RKO (cell line): ENCODE measurements around the gene MSTN.

Source experiments
- DNase-seq: peaks from one replicate; pipeline ENCODE4 v3.0.0-alpha.2; 2016; ENCODE audit warnings: low spot score

The MSTN gene

GRCh38 chr2:190062601-190063000 is at the start of gene MSTN:
MSTN (minus strand) TSS chr2:190062729; CDS start chr2:190062596, 133 bp downstream.
- no peak for DNase-seq

- no peak for DNase-seq
Measured at GRCh38 chr2:190111166-190111565, 48.6 kb upstream of the MSTN start.

DNA sequence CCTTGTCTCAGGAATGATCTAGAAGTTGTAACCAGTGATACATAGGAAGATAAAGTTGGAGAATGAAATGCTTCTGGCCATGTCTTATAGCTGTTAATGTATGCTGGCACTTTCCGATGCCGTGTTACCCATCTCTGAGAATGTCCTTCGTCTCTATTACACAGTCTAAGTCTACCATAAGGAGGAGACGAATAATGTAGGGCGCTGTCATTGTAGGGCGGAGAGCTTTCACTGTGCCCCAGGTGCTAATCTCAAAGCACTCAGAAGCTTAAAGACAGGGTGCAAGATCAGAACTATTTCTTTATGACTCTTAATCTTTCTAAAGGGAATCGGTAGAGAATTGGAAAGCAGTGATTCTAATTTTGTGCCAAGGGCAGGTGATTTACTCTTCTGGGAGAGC is 48.2 kb upstream of the MSTN start:
- no peak for DNase-seq

DNA sequence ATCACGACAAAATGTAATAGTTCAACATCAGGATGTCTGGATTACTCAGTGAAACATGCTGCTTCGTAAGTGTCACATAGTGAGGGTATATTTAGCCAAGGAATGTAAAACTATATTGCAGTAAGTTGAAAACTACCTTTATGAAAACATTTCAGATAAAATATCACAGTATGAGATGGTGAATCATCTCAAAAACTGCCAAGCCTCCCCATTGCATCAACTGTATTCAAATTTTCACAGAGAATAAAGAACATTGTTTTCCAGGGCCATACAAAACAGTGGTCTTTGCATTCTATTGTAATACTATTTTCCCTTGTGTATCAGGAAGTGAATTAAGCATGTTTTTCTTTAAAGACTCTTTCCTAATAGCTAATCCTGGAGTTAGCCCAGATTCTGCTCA is 47.6 kb upstream of the MSTN start:
- no peak for DNase-seq

DNA sequence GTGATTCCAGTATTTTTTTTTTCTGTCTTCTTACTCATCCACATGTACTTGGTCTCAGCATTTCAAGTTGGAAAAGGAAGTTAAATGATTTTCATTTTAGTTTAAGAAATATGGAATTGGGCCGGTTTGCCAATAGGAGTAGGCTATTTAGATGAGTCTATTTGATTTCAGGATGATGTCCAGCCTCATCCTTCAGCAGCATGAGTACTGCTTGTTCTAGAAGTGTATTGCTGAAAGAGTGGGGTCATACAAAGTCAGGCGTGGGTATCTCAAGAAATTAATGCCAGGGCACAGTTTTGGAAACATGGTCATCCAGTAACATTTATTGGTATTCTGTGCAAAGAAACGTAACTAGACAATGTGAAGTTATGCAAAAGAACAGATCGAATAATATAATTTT is 44.9 kb upstream of the MSTN start:
- no peak for DNase-seq

GRCh38 chr2:190106783-190107182 is 44.3 kb upstream of the MSTN start:
- DNase-seq: no peak

- DNase-seq: no peak
Measured at GRCh38 chr2:190105554-190105953, 43.0 kb upstream of the MSTN start.

GRCh38 chr2:190103144-190103543 is 40.6 kb upstream of the MSTN start:
- DNase-seq: no peak

DNA sequence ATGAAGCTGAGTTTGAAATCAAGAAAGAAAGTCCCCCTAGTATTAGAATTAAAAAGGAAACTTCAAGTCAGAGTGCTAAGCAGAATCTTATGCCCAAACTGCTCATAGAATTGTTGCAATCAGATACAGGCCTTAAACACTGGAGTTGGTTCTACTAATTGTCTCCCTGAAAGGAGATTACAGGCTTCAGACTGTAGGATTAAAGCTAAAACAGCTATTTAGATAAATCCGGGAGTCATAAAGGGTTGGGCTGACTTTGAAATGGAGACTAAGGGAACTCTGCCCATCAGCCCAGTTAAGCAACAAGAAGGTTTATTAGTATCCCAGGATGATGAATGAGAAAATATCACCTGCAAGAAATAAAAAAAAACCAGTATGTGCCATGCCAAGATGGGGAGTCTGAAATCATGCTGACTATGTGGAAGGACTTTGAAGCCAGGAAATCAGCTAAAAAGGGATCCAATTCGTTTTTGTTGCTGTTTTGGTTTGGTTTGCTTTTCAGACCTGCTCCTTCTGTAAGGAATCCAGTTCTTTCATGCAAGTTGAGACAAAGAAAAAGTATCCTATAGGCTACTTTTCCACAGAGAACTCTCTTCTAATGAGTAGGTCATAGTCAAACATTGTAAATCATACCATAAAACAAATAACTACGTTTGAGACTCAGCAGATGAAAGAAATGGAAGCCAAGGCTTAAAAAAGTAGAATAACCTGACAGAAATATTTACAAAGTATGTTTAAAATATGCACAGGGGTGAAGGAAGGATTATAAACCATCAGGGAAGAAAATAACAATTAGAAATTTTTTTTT is 37.6 kb upstream of the MSTN start:
- DNase-seq: no peak

GRCh38 chr2:190098851-190099250 is 36.3 kb upstream of the MSTN start:
- no peak for DNase-seq

DNA sequence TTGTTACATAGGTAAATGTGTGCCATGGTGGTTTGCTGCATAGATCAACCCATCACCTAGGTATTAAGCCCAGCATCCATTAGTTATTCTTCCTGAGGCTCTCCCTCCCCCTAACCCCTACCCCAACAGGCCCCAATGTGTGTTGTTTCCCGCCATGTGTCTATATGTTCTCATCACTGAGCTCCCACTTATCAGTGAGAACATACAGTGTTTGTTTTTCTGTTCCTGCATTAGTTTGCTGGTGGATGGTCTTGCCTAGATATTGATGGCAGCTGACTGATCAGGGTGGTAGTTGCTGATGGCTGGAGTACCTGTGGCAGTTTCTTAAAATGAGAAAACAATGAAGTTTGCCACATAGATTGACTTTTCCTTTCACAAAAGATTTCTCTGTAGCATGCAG is 34.6 kb upstream of the MSTN start:
- no peak for DNase-seq

DNA sequence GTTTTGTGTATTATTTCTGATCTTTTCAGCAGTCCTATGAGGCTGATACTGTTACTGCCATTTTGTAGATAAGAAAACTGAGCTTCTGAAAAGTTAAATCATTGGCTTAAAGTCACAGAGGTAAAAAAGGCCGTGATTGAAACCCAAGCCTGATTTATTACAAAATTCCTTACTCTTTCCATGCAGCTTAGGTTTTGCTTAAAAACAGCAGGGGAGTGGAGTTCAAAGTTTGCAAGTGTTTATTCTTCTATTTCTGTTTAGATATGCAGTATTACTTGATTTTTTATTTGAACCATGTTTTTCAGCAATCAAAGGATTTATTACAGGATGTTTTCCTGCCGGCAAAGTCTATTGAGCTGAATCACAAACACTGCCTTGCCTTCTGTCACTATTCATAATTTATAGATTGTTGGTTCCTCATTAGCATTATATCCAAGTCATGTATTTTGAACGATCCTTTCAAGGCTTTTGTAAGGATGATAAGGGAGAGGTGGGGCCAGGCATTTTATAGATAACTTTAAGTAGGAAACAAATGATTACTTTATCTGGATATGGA is 31.9 kb upstream of the MSTN start:
- DNase-seq: no peak

DNA sequence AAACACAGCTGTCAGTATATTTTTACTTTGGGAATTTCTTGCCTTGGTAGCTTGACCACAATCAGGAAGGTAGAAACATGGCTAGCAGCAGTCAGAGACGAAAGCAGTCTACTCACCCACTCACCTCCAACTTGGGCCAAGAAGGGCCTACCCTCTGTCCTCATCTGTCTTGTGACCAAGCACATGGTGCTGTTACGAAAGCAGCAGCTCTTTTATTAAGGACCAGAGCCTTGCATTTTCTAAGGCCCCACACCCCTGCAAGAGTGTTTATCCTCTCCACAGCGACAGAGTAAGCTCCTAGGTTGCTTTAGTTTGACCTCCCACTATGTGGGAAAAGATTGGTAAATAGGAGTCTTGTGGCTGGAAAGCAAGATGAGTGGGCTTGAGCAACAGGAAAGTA is 31.3 kb upstream of the MSTN start:
- no peak for DNase-seq

GRCh38 chr2:190090148-190090547 is 27.6 kb upstream of the MSTN start:
- DNase-seq: no peak

DNA sequence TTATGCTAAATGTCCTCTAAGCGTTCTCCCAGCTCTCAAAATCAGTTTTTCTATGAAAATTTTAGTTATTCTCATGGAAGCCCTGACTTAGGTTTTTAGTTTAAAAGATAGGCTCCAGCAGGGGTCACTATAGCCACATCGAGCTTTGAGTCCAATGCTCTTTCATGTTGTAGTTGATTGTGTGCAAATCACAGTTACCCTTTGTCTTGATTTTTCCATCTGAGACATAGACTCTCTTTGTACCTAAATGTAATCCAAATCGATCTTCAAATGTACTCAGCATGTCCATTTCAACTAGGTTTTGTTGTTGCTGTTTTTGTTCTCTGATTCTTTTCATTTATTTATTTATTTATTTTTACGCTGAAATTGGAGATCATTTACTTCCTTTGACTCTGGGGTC is 26.4 kb upstream of the MSTN start:
- DNase-seq: peak; percentile 78

DNA sequence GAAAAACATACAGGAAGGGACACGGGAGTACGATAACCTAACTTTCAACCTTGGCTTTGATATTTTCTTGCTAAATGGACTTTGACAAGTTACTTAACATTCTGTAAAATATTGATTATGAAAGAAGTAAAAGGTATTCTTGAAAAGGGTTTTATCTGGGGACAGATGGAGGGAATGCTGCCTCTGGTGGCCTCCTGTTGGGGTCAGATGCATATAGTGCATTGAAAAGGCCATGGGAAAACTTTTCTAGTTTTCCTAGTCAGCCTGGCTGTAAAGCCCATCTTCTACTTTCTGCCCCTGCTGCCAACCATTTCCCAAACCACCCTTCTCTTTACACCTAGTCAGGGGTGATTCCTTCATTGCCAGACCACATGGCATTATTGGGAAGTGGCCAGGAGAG is 22.2 kb upstream of the MSTN start:
- no peak for DNase-seq

GRCh38 chr2:190082118-190082517 is 19.6 kb upstream of the MSTN start:
- DNase-seq: no peak

GRCh38 chr2:190080527-190081049 is 18.1 kb upstream of the MSTN start:
- DNase-seq: no peak

- no peak for DNase-seq
Measured at GRCh38 chr2:190079160-190079559, 16.6 kb upstream of the MSTN start.

DNA sequence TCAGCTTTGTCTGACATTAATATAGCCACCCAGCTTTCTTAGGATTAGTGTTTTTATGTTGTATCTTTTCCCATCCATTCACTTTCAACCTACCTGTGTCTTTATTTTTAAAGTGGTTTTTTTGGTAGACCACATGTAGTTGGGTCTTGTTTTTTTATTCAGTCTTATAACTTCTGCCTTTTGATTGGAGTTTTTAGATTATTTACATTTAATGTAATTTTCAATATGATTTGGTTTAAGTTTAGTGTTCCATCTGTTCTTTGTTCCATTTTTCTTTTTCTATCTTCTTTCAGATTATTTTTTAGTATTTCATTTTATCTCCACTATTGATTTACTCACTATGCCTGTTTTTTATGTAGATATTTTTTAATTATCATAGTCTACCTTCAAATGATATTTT is 13.1 kb upstream of the MSTN start:
- no peak for DNase-seq

DNA sequence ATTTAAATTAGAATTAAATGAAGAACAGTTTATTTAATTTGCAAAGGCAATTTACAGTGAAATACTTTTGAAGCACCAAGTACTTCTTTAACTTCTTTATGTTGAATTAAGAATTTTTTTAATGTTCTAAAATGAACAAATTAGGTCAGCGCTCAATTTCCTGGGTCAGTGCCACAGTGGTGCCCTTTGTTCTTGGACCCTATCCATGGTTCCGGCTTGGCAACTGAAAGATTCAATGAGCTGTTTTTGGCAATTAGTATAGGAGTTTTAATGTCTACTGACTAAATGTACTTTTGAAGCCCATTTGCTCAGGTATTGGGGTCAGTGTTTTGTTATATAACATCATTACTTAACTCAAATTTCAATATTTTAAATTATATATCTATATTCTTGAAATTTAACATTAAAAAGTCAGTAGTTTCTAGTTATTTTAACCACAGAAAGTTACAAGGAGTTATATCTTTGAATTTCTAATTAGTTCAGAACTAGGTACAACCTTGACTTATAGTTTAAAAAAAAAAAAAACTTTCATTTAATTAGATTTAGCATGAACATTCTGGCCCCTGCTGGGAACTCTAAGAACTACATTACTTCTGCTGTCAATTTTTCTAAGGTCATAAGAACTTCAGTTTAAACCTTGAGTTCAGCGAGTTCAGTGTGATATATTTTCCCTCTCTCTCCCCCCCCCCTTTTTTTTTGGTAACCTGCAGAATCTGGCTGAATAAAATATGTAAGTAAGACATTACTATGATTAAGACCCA is 7.6 kb upstream of the MSTN start:
- peak; percentile 80 for DNase-seq

- no peak for DNase-seq
Measured at GRCh38 chr2:190068764-190069163, 6.2 kb upstream of the MSTN start.

DNA sequence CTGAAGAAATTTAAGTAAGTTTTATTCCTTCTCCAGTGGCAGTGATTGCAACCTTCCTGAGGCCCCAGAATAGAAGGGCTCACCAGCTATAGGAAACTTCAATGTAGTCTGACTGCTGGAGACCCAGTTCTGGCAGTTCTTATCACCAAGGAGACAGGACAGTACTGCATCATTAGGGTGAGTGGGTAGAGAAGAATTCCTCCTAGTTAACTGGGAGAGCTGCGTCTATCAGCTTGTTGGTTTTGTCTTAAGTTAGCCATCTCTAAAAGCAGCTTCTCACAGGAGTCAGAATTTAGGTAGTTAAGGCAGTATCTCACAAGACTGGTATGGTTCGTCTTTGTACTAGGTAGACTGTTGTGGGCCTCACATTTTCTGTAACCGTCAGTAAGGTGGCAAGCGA is 3.3 kb upstream of the MSTN start:
- no peak for DNase-seq
